HG03442 (cell line): ENCODE data around the gene PGLYRP3.
"Not testable (repeated sequence)": the region's sequence is repeated elsewhere in the genome, so short reads cannot be mapped to it uniquely, and the experiment has no call there.

Experiments
- ATAC-seq: cut with Tn5 transposase; IDR thresholded peaks from one replicate; pipeline ENCODE4 v1.9.1; 2021; ENCODE audit warnings: mild to moderate bottlenecking, moderate library complexity; ENCODE audit not compliant: unreplicated experiment

PGLYRP3 gene

DNA sequence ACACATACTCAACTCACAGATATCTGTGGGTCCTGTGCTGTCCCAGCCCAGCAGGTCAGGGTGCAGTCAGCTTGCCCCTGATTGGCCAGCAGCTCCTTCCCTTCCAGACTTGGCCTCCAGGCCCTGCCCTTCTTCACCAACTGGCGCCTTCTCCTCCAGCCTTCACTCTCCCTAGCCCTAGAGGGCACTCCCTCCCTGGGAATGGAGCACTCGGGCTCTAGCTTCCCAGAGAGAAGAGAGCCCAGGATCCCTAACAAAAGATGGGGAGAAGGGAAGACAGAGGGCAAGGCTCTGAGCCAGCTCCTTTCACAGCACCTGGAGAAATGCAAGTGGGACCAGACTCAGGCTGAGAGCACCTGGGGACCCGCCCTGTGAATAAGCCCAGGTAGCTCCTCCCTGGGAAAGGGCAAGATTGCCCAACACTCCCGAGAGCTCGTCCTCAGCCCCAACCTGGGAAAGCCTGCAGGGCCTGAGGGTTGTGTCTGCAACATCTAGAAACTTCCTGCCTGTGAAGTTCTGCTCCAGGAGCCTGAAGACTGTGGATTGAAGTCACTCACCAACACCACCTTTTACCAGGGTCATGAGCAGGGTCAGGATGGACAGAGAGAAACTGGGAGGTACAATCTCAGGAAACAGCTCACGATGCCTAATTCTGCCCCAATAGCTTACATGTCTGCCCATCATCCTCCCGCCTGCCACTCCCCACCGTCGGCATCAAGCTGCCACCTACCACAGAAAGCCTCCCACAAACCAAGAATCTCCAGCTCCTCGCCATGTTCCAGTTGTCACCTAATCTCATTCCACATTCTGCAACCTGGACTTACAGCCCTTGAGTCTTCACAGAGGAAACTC is 36.0 kb upstream of the PGLYRP3 start, which contains the start of gene PGLYRP4:
Gene PGLYRP4, minus strand, starts transcription at position 331 of the 852 bp plus-strand sequence. CDS start 909 bp downstream, outside the sequence.
- ATAC-seq: no peak

DNA sequence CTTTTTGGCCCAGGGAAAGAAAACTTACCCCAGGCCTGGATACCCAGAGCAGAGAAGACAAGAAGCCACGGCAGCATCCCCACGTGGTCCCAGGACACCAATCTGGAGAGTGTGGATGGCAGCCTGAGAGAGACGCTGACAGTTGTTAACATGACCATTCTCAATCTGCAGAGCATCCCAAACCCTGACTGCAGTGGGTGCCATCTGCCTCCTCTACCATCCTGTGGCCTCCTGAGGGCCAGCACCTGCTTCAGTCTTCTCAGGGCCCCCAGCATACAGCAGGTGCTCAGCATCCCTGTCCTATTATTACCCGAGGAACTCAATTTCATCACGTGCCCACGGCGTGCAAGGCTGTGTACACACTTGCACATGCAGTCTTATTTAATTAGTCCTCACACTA is 35.1 kb upstream of the PGLYRP3 start:
- no peak for ATAC-seq

DNA sequence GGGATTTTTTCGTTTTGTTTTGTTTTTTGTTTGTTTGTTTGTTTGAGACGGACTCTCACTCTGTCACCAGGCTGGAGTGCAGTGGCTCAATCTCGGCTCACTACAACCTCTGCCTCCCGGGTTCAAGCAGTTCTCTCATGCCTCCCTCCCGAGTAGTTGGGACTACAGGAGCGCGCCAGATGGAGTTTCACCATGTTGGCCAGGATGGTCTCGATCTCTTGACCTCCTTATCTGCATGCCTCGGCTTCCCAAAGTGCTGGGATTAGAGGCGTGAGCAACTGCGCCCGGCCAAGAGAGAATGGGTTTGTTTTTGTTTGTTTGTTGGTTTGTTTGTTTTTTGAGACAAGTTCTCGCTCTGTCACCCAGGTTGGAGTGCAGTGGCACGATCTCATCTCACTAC is 34.3 kb upstream of the PGLYRP3 start:
- not testable (repeated sequence) for ATAC-seq

DNA sequence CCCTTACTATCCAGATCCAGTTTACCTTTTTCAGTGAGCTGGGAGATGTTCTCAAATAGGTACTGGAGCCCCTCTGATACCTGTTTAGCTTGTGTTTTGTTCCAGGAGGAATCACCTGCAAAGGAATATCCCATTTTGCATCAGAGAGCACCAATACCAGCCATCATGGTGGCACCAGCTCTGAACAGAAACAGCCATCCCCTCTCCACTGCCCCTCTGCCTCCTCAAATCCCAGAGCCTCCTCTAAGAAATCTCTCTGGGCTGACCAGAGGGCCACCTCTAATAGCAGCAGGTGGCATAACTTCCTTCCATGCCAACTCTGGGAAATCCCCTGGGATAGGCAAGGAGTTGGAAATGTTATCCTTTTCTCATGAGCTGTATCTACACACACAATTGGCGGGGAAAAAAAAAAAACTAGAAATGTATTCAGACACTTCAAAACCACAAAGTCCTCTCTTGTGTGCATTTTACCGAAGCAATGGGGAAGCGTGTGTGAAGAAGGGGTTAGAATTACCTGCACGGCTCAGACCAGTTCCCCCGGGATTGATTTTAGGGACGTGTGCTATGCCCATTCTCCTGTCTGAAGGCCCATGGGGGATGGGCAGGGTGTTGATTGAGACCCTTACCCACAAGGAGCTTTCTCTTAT is 33.4 kb upstream of the PGLYRP3 start:
- ATAC-seq: no peak

- ATAC-seq: no peak
Measured at GRCh38 chr1:153345187-153346076, 32.7 kb upstream of the PGLYRP3 start.

GRCh38 chr1:153344718-153345025 is 31.9 kb upstream of the PGLYRP3 start:
- ATAC-seq: no peak

DNA sequence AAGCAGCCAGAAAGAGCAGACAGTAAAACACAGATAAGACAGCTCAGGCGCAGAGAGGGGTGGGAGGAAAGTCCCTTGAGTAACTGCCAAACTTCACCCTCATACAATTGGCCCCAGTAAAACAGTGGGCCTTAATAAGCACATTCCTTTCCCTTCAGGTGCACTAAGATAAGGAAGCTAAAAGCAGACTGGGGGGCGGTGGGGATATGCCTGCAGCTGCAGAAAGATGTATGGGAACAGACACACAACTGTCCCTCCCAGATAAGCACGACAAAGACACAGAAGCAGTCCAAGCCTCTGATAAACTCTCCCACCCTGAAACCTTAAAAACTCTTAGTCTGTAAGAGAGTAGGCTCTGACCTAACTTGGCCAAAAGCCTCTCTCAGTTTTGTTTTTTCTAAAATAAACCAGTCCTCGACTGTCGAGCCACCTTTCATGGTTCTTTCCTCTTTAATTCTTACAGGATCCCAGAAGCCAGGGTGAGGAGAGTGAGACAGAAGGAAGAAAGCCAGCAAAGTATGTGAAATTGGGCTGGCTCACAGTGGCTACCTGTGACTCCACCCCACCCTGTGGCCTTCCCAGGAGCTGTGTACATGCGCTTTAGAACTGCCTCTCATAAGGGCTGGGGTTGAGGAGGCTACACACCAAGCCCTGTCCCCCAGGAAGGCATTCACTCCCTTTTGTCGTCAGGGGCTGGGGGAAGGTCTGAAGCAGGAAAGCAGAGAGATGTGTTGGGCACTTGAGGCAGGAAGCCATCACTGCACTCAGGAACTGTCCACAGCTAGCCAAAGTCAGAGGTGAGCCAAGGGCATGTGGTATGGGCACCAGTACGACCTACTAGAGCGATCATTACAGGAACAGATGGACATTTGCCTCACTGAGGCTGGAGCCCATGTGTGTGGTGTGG is 31.3 kb upstream of the PGLYRP3 start:
- no peak for ATAC-seq

- ATAC-seq: no peak
Measured at GRCh38 chr1:153343040-153343681, 30.4 kb upstream of the PGLYRP3 start.

GRCh38 chr1:153342178-153342577 is 29.4 kb upstream of the PGLYRP3 start:
- ATAC-seq: no peak

DNA sequence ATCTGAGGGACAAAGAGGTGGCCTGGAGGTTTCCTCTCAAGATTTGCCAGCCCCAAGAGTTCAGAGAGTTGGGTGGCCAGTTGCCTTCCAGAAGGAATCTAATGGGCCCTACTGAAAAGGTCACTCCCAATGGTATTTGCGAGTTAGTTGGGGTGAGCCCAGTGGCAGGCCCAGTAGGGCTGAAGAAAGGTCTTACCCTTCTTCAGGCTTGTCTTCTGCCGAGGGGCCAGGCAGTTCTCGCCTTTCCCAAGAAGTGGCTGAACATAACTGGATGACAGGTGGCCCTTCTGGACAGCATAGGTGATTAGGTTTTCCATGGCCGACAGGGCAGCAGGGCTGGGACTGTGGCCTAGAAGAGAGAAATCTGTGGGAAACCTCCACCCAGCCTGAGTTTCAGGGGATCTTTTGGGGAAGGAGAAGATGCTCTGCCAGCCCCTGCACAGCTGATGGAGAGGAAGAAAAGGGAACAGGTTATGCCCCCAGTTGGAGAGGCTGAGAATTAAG is 28.7 kb upstream of the PGLYRP3 start:
- ATAC-seq: no peak

DNA sequence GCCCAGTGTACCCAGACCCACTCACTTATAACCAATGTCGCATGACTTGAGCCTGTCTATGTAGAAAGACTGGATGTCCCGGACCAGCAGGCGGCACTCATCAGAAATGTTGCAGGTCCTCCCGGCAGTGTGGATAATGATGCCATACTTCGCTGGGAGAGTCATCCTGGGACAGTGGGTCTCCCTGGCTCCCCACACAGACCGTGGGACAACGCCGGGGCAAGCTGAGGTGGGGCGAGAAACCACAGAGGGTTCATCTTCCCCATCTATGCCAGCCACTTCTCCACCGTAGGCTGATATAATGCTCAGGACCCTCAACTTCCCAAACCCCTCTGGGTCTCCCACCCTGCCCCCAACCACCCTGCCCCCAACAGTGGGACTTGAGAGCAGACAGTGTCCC is 27.6 kb upstream of the PGLYRP3 start:
- ATAC-seq: no peak

DNA sequence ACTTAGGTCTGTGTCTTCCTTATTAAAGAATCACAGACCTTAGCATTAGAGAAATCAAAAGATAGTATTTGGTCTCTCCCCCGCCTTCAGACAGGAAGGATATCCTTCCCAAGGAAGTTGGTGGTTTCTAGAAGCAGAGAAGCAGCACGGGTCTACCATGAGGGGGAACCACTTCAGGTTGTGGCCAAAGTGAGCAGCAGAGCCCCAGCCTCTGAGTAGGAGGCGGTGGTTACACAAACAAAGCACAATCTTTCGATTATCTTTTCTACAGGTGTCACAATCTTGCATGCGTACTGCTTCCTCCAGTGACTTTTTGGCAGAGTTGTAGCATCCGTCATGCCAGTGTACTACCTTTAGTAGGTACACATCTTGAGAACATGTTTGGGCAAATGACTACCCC is 27.1 kb upstream of the PGLYRP3 start:
- ATAC-seq: no peak

DNA sequence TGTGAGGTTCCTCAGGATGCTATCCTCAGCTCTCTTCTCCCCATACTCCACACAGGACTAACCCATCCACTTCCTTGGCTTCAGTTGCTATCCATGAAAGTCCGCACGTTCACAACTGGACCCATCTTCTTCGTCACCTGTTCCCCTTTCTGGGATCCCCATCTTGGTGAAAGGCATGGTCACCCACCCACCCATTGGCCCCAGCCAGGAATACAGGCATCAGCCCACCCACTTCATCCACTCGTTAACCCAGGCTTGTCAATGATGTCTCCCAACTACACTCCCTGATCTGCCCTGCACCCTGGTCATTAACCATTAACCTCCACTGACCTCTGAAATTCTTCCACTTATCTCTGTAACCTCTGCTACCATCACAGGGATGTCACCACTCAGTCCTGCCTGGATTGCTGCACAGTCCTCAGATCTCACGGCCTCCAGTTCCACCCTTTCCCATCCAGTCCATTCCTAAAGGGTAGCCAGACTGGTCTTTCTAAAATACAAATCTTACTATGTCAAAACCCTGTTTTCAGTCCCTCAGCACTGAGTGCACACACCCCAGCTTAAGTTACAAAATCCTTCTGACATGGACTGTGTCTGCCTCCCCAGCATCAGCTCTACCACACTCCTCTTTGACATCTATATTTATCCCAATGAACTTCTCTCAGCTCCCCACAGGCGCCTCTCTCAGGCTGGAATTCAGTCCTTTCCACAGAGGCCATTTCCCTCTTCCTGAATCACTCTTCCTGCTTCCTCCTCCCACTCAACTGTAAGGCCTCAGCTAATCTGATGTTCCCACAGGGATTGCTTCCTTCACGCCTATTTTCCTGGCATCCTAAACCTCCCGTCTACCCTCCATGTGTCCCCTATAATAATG is 25.5 kb upstream of the PGLYRP3 start:
- no peak for ATAC-seq

GRCh38 chr1:153336650-153337049 is 23.9 kb upstream of the PGLYRP3 start:
- no peak for ATAC-seq

DNA sequence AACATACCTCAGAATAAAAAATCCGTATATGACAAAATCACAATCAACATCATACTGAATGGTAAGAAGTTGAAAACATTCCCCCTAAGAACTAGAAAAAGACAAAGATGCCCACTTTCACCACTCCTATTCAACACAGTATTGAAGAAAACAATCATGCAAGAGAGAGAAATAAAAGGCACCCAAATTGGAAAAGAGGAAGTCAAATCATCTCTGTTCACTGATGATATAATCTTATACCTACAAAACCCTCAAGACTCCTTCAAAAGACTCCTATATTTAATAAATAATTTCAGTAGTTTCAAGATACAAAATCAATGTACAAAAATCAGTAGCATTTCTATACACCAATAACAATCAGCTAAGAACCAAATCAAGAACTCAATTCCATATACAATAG is 21.1 kb upstream of the PGLYRP3 start:
- ATAC-seq: no peak

DNA sequence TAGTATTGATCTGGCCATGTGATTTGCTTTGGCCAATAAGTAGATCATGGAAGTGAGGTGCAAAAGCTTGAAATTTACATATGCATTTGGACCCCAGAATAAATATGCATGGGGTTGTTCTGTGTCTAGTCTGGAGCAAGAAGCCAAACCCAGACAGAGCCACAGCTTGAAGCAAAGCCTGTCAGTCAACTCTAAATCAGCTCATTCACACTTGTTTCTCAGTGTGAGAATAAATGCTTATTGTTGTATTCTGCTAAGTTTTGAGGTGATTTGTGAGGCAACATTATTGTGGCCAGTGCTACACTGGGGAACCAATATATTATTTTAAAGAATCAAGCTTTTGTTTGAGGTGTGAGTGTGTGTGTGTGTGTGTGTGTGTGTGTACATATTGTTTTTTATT is 12.2 kb upstream of the PGLYRP3 start:
- no peak for ATAC-seq

GRCh38 chr1:153322568-153322967 is 9.8 kb upstream of the PGLYRP3 start:
- no peak for ATAC-seq

DNA sequence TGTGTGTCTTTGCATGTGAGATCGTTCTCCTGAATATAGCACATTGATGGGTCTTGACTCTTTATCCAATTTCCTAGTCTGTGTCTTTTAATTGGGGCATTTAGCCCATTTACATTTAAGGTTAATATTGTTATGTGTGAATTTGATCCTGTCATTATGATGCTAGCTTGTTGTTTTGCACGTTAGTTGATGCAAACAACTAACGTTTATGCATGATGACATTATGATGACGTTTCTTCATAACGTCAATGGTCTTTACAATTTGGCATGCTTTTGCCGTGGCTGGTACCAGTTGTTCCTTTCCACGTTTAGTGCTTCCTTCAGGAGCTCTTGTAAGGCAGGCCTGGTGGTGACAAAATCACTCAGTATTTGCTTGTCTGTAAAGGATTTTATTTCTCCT is 5.4 kb upstream of the PGLYRP3 start:
- ATAC-seq: not testable (repeated sequence)

GRCh38 chr1:153316013-153316412 is 3.3 kb upstream of the PGLYRP3 start:
- not testable (repeated sequence) for ATAC-seq
